Subcutaneous abdominal adipose tissue (tissue), 5 donors: ENCODE measurements around the gene SPAG9.

Source experiments
- H3K27ac ChIP-seq: one replicate; pipeline ENCODE4 v1.7.0; 2013; ENCODE audit warnings: low read depth, mild to moderate bottlenecking, inconsistent platforms, low read length, moderate library complexity
- H3K27me3 ChIP-seq, 5 donors: one replicate each; pipeline ENCODE4 v1.7.0; 2013; ENCODE audit warnings: low read length in 5 of 5, inconsistent platforms in 1 of 5; ENCODE audit not compliant: control insufficient read depth in 5 of 5, insufficient read depth in 4 of 5
- H3K36me3 ChIP-seq, 5 donors: one replicate each; pipeline ENCODE4 v1.7.0; 2013; ENCODE audit warnings: low read length in 5 of 5; ENCODE audit not compliant: control insufficient read depth in 5 of 5, insufficient read depth in 5 of 5
- H3K4me1 ChIP-seq, 5 donors: one replicate each; pipeline ENCODE4 v1.7.0; 2013; ENCODE audit warnings: low read length in 5 of 5, mild to moderate bottlenecking in 3 of 5, moderate library complexity in 1 of 5; ENCODE audit not compliant: control insufficient read depth in 5 of 5, insufficient read depth in 5 of 5
- H3K4me3 ChIP-seq, 5 donors: one replicate each; pipeline ENCODE4 v1.7.0; 2013; ENCODE audit warnings: low read length in 5 of 5, low read depth in 1 of 5
- H3K9ac ChIP-seq, 5 donors: one replicate each; pipeline ENCODE4 v1.7.0; 2013; ENCODE audit warnings: low read length in 5 of 5, mild to moderate bottlenecking in 4 of 5, moderate library complexity in 3 of 5
- H3K9me3 ChIP-seq, 5 donors: one replicate each; pipeline ENCODE4 v1.7.0; 2013; ENCODE audit warnings: low read length in 5 of 5; ENCODE audit not compliant: control insufficient read depth in 5 of 5
- donor health status: healthy.
- donor health status: healthy.
- donor health status: healthy.
- donor health status: healthy.
- donor health status: healthy.

The SPAG9 gene

GRCh38 chr17:51155416-51155815, 34.7 kb upstream of the SPAG9 start:
- Histone ChIP-seq H3K9ac (no peak overlapping the region), H3K36me3 (peaks cover 0 to 16% (median 8%) of the 10 kb centered on the region in 5 donors), H3K4me3 (no peak overlapping the region), H3K4me1 (peaks cover 2 to 22% (median 19%) of the 10 kb centered on the region in 5 donors), H3K9me3 (no peaks in the 10 kb centered on the region), H3K27me3 (no peaks in the 10 kb centered on the region), H3K27ac (no peak overlapping the region)

GRCh38 chr17:51154176-51154575, 33.5 kb upstream of the SPAG9 start:
- peak overlapping the region; percentile 55 to 90 (median 73) for H3K9ac ChIP-seq
- no peaks in the 10 kb centered on the region for H3K27me3 ChIP-seq
- H3K27ac ChIP-seq = no peak overlapping the region
- peaks cover 2 to 22% (median 19%) of the 10 kb centered on the region in 5 donors for H3K4me1 ChIP-seq
- H3K4me3 ChIP-seq = peak overlapping the region; percentile 80 to 97 (median 89)
- H3K36me3 ChIP-seq = peaks cover 0 to 9% (median 2%) of the 10 kb centered on the region in 5 donors
- no peaks in the 10 kb centered on the region for H3K9me3 ChIP-seq

GRCh38 chr17:51153210-51154072, 32.8 kb upstream of the SPAG9 start, which contains the start of gene NME1:
Gene NME1, plus strand, starts transcription at chr17:51153559. Its CDS starts 2,096 bp downstream, at chr17:51155655.
- Histone ChIP-seq H3K27me3 (no peaks in the 10 kb centered on the region), H3K36me3 (peaks cover 0 to 6% (median 0%) of the 10 kb centered on the region in 5 donors), H3K27ac (peak within 1 kb of the TSS; percentile 97), H3K9ac (peak within 1 kb of the TSS; percentile 64 to 92 (median 89)), H3K4me3 (peak within 1 kb of the TSS; percentile 80 to 97 (median 89)), H3K4me1 (peaks cover 2 to 22% (median 19%) of the 10 kb centered on the region in 5 donors), H3K9me3 (no peaks in the 10 kb centered on the region)

GRCh38 chr17:51152766-51153209, 32.1 kb upstream of the SPAG9 start:
- Histone ChIP-seq H3K9ac (peak overlapping the region; percentile 35 to 92 (median 78)), H3K27ac (peak overlapping the region; percentile 97)

GRCh38 chr17:51150932-51151331, 30.3 kb upstream of the SPAG9 start:
- Histone ChIP-seq H3K36me3 (no peaks in the 10 kb centered on the region), H3K4me3 (no peak overlapping the region), H3K4me1 (peaks cover 2 to 22% (median 19%) of the 10 kb centered on the region in 5 donors), H3K9ac (no peak overlapping the region), H3K9me3 (no peaks in the 10 kb centered on the region), H3K27me3 (no peaks in the 10 kb centered on the region), H3K27ac (no peak overlapping the region)

More at GRCh38 chr17:51152766-51153209, 32.1 kb upstream of the SPAG9 start:
- H3K9me3 ChIP-seq = no peaks in the 10 kb centered on the region
- H3K4me3 ChIP-seq = peak overlapping the region; percentile 57 to 97 (median 69)
- peaks cover 0 to 4% (median 0%) of the 10 kb centered on the region in 5 donors for H3K36me3 ChIP-seq
- peaks cover 2 to 22% (median 19%) of the 10 kb centered on the region in 5 donors for H3K4me1 ChIP-seq
- H3K27me3 ChIP-seq = no peaks in the 10 kb centered on the region

- Histone ChIP-seq H3K4me1 (peaks cover 2 to 15% (median 12%) of the 10 kb centered on the region in 5 donors), H3K9ac (no peak overlapping the region), H3K27ac (no peak overlapping the region), H3K36me3 (no peaks in the 10 kb centered on the region), H3K4me3 (no peak overlapping the region), H3K27me3 (no peaks in the 10 kb centered on the region), H3K9me3 (no peaks in the 10 kb centered on the region)
These were observed 28.5 kb upstream of the SPAG9 start for GRCh38 chr17:51149163-51149562.

GRCh38 chr17:51147650-51148049, 27.0 kb upstream of the SPAG9 start:
- H3K9ac ChIP-seq = no peak overlapping the region
- peaks cover 0 to 3% (median 1%) of the 10 kb centered on the region in 5 donors for H3K4me1 ChIP-seq
- no peaks in the 10 kb centered on the region for H3K27me3 ChIP-seq
- H3K9me3 ChIP-seq = no peaks in the 10 kb centered on the region
- H3K36me3 ChIP-seq = no peaks in the 10 kb centered on the region
- H3K27ac ChIP-seq = no peak overlapping the region
- H3K4me3 ChIP-seq = no peak overlapping the region

- no peak overlapping the region for H3K4me3 ChIP-seq
- H3K27ac ChIP-seq = no peak overlapping the region
- H3K4me1 ChIP-seq = no peaks in the 10 kb centered on the region
- no peak overlapping the region for H3K9ac ChIP-seq
- H3K36me3 ChIP-seq = no peaks in the 10 kb centered on the region
- no peaks in the 10 kb centered on the region for H3K27me3 ChIP-seq
- H3K9me3 ChIP-seq = no peaks in the 10 kb centered on the region
These were observed 23.8 kb upstream of the SPAG9 start for GRCh38 chr17:51144266-51145022.

- no peaks in the 10 kb centered on the region for H3K27me3 ChIP-seq
- no peak overlapping the region for H3K9ac ChIP-seq
- no peak overlapping the region for H3K4me3 ChIP-seq
- H3K27ac ChIP-seq = no peak overlapping the region
- H3K9me3 ChIP-seq = no peaks in the 10 kb centered on the region
- no peaks in the 10 kb centered on the region for H3K4me1 ChIP-seq
- H3K36me3 ChIP-seq = no peaks in the 10 kb centered on the region
These were observed 21.9 kb upstream of the SPAG9 start for GRCh38 chr17:51142597-51142996.
